ENCODE measurements around the gene ANXA1.
"Not testable (repeated sequence)": the region's sequence is repeated elsewhere in the genome, so short reads cannot be mapped to it uniquely, and the experiment has no call there.

ANXA1 gene, protein sequence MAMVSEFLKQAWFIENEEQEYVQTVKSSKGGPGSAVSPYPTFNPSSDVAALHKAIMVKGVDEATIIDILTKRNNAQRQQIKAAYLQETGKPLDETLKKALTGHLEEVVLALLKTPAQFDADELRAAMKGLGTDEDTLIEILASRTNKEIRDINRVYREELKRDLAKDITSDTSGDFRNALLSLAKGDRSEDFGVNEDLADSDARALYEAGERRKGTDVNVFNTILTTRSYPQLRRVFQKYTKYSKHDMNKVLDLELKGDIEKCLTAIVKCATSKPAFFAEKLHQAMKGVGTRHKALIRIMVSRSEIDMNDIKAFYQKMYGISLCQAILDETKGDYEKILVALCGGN

DNA sequence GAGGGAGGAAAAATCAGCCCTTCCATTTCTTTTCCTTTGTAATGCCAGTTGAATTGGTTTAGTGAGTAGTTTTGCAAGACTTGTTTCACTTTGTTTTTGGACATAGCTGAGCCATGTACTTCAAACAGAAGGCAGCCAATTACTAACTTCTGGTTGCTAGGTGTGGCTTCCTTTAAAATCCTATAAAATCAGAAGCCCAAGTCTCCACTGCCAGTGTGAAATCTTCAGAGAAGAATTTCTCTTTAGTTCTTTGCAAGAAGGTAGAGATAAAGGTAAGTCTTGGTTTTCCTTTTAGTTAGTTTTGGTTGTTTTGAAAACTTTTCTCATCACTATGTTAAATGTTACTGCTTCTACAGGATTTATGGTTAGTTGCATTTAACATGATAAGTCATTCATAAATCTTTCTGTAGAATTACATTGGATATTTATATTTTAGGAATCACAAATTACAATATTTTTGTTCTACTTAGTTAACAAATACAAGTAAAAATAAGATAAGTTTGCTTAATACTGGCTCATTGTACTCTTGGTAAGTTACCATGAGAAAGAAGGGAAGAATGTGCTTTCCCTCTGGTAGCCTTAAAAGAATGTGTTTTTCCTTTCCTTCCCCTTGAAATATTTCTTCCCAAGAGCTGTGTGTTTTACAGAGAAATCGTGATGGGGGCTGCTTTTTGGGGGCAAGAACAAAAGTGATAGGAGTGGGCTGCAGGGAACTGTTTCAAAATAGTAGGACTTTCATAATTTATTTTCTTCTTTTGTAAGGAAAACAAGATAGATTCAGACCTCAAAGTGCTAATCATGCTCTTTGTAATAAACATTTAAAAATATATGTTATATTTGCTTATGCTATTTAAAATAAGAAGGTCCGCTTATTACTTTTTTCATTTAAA lies at the start of gene ANXA1:
Gene ANXA1, plus strand, starts transcription at position 213 of the 890 bp plus-strand sequence. CDS start 6,671 bp downstream, outside the sequence.
- FAIRE-seq = no peak

DNA sequence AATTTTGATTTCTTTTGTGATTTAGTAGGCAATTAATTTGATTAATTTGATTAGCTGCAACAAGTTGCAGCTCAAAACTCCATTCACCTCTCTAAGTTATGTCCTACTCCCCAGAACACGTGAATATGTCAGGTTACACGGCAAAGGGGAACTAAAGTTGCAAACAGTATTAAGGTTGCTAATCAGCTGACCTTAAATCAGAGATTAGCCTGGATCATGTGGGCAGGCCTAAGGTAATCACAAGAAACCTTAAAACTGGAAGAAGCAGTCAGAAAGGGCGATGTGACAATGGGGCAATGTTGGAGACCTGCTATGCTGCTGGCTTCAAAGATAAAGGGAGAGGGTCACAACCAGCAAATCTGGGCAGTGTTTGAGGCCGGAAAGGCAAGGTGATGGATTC lies 47.3 kb upstream of the ANXA1 start:
- FAIRE-seq = no peak

DNA sequence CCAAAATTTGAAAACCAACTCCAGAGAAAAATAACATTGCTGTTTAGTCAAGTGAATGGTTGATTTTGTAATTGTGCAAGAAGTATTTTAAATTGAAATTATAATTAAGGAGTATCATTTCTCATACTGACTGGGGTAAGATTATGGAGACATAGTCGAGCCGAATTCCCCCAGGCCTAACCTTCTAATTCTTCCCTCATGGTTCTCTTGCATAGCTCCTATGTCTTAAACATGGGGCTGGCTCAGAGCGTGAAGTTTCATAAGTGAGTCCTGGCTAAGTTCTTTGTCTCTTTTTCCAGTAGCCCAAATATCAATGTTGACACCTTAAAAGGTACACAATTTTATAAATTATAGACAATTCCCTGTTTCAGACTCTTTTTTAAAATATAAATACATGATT lies 46.7 kb upstream of the ANXA1 start:
- no peak for FAIRE-seq

DNA sequence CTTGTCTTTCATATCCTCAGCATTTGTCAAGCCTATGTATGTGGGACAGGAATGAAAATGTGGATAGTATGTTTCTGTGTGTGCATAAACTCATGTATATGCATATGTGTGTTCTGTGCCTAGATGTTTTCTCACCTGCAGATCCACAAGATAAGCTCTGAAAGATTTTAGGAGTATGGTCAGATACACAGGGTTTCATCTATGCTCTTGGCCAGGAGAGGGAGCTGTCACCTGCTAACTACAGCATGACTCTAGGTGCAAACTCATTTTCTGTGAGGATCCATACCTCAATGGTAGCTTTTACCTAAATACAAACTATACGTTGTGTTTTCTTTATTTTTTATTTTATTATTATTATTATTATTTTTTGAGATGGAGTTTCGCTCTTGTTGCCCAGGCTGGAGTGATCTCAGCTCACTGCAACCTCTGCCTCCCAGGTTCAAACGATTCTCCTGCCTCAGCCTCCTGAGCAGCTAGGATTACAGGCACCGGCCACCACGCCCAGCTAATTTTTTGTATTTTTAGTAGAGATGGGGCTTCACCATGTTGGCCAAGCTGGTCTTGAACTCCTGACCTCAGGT lies 44.1 kb upstream of the ANXA1 start:
- FAIRE-seq = not testable (repeated sequence)

DNA sequence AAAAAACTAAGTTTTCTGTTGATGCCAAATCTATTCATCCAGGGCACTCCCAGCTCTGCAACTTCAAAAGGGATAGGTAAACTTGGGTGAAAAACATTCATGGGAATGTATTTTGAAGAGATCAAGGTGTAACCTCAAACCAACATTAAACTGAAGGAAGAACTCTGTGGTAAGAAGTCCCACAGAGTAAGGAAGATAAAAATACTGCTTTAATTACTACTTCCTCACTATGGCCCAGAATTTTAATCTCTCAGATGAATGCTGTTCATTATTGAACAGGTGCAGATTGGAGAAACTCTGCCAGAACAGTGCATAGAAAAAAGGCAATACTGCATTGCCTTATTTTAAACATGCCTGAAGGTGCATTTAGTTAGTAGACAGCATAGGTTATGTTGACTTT lies 37.6 kb upstream of the ANXA1 start:
- FAIRE-seq = no peak

DNA sequence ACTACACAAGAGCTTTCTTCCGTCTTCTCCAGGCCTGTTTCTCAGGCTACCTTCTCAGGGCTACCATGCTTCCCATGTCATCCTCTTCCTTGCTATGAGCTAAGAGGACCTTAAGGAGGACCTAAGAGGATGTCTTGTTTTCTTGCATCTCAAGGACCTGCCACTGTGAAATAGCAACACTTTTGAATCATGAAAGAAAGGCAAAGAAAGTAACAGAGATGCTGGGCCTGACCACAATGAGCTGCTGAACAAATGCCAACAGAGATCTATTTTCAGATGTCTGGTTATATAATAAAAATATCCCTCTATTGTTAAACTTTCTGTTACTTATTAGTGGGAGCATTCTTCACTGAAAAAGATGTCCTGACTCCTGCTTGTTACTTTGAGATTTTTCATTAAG lies 36.7 kb upstream of the ANXA1 start:
- no peak for FAIRE-seq

DNA sequence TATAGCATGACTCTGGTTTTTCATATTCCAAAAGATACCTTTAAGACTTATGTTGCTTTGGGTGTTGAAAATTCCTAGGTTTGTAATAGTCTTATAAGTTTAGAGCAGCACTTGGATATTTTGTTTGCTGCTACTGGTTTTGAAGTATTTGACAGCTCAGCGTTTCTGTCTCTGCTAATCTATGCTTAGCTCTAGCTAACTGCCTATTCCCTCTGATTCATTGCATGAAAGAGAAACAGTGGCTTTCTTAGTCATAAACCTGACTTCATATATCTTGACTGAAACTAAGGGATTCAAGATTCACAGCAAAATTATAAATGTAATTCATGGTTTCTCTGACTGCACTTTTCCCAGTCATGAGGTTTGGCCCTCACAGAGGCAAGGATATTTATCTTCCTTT lies 35.6 kb upstream of the ANXA1 start:
- FAIRE-seq = no peak

DNA sequence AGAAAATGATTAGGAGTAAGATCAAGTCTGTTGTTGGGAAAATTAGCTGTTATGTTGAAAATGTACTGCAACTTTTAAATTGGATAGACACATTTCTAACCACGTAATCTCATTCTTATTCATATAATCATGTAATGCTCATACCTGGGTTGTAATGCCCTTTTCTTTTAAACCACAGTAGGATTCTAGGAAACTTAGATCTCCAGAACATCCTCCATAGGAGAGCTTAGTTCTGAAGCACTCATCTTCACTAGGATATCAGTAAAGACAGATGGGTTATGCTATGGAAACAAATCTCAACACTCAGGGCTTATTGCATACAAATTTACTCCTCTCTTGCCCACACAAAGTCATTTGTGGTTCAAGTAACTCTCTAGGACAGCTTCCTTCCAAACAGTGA lies 34.8 kb upstream of the ANXA1 start:
- no peak for FAIRE-seq

DNA sequence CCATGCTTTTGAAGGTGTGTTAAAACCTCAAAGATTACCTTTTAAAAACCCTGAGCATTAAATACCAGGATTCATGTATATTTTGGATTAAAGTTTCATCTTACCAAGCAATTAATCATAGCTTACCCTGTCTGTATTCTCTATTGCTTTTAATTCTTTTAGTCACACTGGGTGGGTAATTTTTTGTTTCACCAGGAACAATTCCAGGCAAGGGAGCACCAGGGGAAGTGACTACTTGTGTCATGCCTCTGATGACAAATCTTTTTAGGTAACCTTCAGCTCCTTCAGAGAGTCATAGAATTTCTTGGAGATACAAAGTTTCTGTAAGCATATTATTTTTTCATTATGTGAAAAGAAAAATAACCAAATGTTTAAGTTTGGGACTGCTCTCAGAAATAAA lies 33.4 kb upstream of the ANXA1 start:
- FAIRE-seq = no peak

DNA sequence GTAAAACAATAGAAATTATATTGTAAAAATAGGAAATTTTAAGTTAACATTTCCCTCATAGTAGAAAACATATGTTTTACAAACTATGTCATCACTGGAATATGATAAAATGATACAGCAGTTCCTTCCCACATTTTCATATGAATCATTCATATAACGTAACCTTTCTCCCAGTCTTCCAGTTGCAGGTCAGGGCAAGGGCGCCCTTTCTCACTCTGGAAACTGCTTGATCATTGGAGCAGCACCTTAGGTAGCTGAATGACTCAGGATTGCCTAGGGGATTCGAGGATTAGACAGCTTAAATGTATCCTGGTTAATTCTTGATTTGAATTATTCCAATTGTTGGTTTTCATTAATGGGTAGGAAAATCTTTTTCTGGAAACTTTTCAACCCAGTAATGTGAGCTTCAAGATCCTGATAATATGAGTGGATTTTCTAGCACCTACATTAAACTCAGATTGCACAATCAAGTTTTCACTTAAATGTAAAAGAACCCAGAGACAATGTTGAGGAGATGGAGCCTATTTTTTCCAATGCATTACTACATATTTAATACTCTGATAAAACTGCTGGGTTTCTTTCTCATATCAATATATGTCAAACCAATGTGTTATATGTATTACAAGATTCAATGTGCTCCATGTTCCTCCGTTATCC lies 32.6 kb upstream of the ANXA1 start:
- peak; percentile 60 for FAIRE-seq

DNA sequence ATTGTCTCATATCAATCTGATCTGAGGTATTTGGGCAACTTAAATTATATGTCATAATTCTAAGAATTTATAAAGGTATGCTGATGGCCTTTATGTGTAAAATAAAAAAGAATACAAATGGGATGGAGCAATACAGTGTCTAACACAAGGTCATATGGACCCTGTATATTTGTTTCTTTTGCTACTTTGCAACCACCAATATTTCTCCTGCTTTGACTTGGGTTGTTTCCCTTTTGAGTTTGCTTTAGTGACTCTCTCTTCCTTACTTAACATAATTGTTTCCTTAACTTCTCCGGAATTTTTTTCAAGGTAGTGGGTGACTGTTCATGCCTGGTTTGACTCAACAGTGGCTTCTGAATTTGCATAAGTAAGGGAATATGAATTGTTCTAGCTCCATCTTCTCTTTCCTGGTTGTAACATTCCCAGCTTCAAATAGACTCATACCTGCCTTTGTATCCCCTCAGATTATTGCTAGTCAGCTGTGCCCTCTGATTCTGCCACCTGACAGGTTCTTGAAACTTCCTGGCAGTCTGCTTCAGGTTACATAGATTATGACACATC lies 30.2 kb upstream of the ANXA1 start:
- FAIRE-seq = no peak

DNA sequence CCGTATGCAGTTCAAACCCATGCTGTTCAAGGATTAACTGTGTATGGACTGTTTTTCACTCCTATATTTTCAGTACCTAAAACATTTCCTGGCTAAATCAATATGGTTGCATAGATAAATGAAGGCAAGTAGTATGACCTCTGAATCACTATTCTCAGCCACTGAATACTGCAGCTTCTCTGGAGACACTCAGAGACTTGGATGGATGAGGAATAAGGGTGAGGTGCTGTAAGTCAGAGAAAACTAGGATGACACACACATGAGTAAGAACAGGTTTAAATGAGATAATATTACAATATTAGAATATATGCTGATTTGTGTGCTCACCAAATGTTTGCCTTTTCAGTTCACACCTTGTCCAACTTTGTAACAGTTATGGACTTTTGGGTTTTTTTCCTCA lies 26.0 kb upstream of the ANXA1 start:
- FAIRE-seq = no peak

DNA sequence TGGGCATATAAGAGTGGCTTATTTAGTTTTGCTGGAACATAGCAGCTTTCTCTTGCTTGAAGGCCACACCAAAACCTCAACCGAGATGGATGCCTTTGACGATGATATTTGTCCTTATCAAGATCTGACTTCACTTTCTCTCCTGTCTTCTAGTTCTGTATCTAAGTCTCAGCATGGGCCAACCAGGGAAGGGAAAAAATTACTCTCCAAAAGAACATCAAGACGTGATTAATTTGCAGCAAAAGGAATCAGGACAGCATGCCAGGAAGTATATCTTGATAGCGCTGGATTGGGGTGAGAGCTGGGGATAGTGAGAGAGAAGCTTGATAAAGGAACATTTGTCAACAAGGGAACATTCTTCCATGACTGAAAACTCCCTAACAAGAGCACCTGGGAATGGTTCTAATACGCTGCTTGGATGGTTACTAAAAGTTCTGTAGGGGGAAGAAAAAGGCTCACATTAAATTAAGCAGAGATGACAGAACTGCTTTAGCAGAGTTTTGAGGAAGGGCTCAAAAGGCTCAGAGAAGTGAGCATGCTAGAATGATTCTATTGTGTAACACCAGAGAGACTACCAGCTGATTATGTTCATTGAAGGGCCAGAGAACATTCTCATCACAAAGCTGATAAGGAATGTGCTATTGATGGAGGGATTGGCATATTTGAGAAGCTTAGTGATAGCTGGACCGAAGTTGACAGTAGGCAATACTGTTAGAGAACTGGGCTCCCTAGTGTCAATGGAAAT lies 21.6 kb upstream of the ANXA1 start:
- no peak for FAIRE-seq

DNA sequence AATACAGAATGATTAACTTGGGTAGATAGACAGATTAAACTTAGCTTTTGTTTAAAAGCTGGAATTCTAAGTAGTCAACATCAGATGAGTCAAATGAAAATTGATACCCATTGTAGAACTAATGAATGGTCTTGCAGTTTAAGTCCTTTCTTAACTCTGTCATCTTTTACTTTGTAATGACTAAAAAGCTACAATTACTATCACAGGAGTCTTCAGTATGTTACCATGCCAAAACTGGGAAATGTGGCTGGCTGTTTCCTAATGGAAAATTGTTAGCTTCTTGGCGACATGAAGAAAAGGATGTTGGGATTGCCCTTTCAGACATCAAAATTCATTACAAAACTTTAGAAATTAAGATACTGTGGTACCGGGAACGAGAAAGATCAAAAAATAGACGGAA lies 20.2 kb upstream of the ANXA1 start:
- FAIRE-seq = no peak

DNA sequence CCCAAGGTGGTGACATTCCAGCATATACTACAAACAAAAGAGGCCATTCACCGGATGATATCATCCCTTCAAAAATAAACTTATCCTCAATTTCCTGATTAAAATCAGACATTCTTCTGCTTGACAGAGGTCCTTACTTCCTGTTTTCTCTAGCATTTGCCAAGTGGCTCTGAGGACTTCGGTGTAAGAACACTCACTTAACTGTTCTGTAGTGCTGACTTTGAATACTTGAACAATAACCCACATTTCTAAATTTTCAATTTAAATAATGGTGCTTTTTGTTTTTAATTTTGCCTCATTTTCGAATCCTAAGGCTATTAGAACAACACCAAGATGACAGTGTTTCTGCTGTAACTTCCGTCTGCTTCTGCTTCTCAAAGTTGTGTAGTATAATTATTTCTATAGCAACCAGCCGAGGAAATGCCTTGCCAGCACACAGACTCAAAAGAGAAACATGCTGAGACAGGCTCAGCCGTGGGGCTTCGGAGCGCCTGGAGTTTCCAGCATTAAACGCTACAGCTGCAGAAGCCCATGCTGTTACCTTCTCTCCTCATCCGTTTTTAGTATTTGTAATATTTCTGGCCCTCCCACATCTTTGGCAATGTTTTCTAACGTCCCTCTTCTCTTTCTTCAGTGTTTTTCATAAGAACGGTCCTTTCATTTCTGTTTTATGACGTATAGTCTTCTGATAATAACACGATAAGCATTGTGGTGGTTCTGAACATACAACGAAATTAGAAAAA lies 19.5 kb upstream of the ANXA1 start:
- FAIRE-seq = peak; percentile 95

DNA sequence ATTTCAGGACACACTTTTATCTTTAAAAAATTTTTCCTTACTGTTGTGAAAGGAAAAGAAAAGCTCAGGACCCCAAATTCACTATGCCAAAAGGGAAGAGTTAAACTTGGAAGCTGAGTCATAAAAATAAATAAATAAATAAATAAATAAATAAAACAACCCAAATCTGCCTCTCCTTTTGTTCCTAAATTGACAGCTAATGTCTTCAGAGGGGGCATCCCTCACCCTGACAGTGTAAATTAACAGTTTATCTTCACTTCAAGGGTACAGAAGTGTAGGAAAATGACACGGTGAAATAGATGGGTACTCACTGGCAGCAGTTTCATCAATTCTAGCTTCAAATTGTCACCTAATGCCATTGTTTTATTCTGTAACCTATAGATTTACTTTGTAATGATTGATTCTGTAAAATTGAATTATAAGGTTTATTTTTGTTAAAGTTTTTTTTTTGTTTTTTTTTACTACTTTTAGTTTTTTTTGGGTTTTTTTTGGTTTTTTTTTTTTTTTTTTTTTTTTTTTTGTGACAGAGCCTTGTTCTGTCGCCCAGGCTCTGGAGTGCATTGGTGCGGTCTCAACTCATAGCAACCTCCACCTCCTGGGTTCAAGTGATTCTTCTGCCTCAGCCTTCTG lies 18.5 kb upstream of the ANXA1 start:
- FAIRE-seq = peak; percentile 92

DNA sequence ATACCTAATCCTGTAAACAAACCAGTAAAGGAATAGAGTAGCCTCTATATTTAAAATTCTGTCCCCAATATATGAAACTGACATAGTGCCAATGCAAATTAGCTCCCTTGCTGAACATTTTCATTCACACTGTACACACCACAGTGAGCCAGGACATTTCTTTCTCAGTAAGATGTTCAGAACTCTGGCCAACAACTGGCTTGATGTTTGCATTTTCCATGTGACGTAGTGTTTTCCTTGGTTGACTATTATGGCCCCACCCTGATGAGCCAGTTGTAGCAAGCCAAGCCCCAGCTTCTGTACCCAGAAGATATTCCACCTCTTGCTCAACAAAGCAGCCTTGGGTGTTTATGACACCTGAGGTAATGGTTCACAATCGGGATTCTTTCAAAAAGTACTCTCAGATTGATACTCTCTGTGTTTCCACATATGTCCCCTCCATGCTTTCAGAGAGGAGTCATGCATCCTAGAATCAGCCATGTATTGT lies 17.7 kb upstream of the ANXA1 start:
- no peak for FAIRE-seq

DNA sequence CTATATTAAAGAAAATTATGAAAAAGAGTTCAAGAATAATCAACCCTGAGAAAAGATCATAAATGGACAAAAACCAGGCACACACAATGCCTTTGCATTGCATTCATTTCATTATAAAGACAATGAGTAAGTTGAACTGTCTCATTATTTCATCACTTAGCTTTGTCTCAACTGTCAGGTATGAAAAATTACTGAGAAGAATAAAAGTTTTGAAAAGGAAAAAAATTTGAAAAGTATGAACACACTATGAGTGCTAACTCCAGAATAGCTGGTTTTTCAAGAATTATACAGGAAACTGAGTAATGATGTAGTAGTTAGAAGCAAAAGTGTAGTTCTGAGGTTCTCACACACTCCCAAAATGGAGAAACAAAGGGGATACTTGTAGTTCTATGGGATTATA lies 16.3 kb upstream of the ANXA1 start:
- no peak for FAIRE-seq

DNA sequence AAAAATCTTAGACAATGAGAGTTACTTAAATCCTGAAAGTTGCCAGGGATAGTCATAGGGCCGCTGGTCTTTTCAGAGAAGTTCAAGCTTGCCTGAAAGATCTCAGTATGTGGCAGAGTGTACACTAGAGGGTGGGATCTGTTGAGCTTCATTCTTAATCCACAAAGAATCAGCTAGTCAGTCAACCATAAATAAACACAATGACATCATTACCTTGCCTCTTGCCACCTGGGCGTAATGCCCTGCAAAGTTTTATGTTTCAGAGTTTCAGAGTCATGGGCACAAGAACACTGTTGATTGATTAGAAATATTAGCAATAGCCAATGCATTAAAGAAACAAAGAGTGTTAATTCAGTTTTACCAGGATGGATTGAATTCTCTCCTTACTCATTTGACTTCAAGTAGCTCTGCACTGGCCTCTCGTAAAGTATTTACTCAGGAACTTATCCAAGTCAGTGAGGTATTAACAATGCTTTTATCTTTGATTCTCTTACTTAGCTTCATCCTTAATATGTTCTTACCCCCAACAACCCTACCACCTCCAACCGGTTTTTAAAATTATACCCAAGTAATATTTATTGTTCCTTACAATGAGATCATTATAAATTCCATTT lies 14.3 kb upstream of the ANXA1 start:
- peak; percentile 55 for FAIRE-seq

DNA sequence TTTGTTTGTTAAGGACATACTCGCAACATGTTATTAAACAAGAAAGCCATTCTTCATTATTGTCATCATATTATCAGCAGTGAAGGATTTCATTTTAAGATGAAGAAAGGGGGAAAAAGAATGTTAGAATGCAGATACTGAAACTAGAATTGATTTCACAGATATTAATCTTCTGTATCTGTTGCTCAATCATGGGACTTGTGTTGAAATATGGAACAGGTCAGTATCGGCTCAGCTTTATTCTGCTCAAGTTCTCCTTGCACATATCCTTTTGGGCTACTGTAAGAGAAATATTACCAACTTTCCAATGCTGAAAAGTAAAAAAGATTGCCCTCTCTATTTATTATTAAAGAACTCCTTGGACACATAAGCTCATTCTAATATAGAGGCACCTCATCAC lies 13.8 kb upstream of the ANXA1 start:
- FAIRE-seq = peak; percentile 38

All from islet of Langerhans (tissue), 1 donor.